Measurements from ENCODE around the gene HES1. TPM values are rescaled to one million over a fixed set of nuclear protein-coding genes. Genes with fewer than 3 reads are reported as not detected.

HES1 gene
- total RNA-seq, 1 experiment from 2014 or later, result 44.1 TPM

- Histone ChIP-seq H3K27me3 (replicated peaks) (no peaks in the 10 kb centered on the region), H3K9me3 (replicated peaks) (no peaks in the 10 kb centered on the region), H3K4me1 (replicated peaks) (no peaks in the 10 kb centered on the region), H3K36me3 (no peaks in the 10 kb centered on the region), H3K27ac (no peak overlapping the region), H3K4me3 (no peak overlapping the region)
- no peak for DNase-seq (ENCODE audit: low read depth in 1 of 2, low spot score in 2 of 2)
Measured at GRCh38 chr3:194097141-194097882, 38.6 kb upstream of the HES1 start.

GRCh38 chr3:194098081-194098842 is 37.7 kb upstream of the HES1 start:
- no peak overlapping the region for H3K27ac ChIP-seq
- H3K4me3 ChIP-seq, result no peak overlapping the region
- H3K4me1 ChIP-seq (replicated peaks), result no peaks in the 10 kb centered on the region
- H3K9me3 ChIP-seq (replicated peaks), result no peaks in the 10 kb centered on the region
- H3K27me3 ChIP-seq (replicated peaks), result no peaks in the 10 kb centered on the region
- H3K36me3 ChIP-seq, result no peaks in the 10 kb centered on the region
- no peak for DNase-seq (ENCODE audit: low read depth in 1 of 2, low spot score in 2 of 2)

- H3K4me3 ChIP-seq, result no peak overlapping the region
- H3K9me3 ChIP-seq (replicated peaks), result no peaks in the 10 kb centered on the region
- DNase-seq (ENCODE audit: low read depth in 1 of 2, low spot score in 2 of 2), result no peak
- H3K27ac ChIP-seq, result no peak overlapping the region
- H3K36me3 ChIP-seq, result no peaks in the 10 kb centered on the region
- H3K27me3 ChIP-seq (replicated peaks), result no peaks in the 10 kb centered on the region
- no peaks in the 10 kb centered on the region for H3K4me1 ChIP-seq (replicated peaks)
Measured at GRCh38 chr3:194098843-194099183, 37.1 kb upstream of the HES1 start.

- no peaks in the 10 kb centered on the region for H3K9me3 ChIP-seq (replicated peaks)
- H3K4me1 ChIP-seq (replicated peaks), result no peaks in the 10 kb centered on the region
- H3K4me3 ChIP-seq, result no peak overlapping the region
- H3K27ac ChIP-seq, result no peak overlapping the region
- H3K27me3 ChIP-seq (replicated peaks), result no peaks in the 10 kb centered on the region
- no peak for DNase-seq (ENCODE audit: low read depth in 1 of 2, low spot score in 2 of 2)
- no peaks in the 10 kb centered on the region for H3K36me3 ChIP-seq
Measured at GRCh38 chr3:194099215-194099614, 36.7 kb upstream of the HES1 start.

- no peaks in the 10 kb centered on the region for H3K36me3 ChIP-seq
- H3K9me3 ChIP-seq (replicated peaks), result no peaks in the 10 kb centered on the region
- H3K27ac ChIP-seq, result no peak overlapping the region
- no peak for DNase-seq (ENCODE audit: low read depth in 1 of 2, low spot score in 2 of 2)
- H3K27me3 ChIP-seq (replicated peaks), result no peaks in the 10 kb centered on the region
- H3K4me3 ChIP-seq, result no peak overlapping the region
- no peaks in the 10 kb centered on the region for H3K4me1 ChIP-seq (replicated peaks)
Measured at GRCh38 chr3:194100856-194101390, 35.0 kb upstream of the HES1 start.

GRCh38 chr3:194101592-194102432 is 34.1 kb upstream of the HES1 start:
- H3K27me3 ChIP-seq (replicated peaks), result no peaks in the 10 kb centered on the region
- no peak for DNase-seq (ENCODE audit: low read depth in 1 of 2, low spot score in 2 of 2)
- H3K4me3 ChIP-seq, result no peak overlapping the region
- no peak overlapping the region for H3K27ac ChIP-seq
- no peaks in the 10 kb centered on the region for H3K9me3 ChIP-seq (replicated peaks)
- H3K4me1 ChIP-seq (replicated peaks), result no peaks in the 10 kb centered on the region
- H3K36me3 ChIP-seq, result no peaks in the 10 kb centered on the region

- no peaks in the 10 kb centered on the region for H3K4me1 ChIP-seq (replicated peaks)
- no peaks in the 10 kb centered on the region for H3K36me3 ChIP-seq
- no peak overlapping the region for H3K4me3 ChIP-seq
- H3K27me3 ChIP-seq (replicated peaks), result no peaks in the 10 kb centered on the region
- no peaks in the 10 kb centered on the region for H3K9me3 ChIP-seq (replicated peaks)
- DNase-seq (ENCODE audit: low read depth in 1 of 2, low spot score in 2 of 2), result no peak
- no peak overlapping the region for H3K27ac ChIP-seq
Measured at GRCh38 chr3:194102436-194102835, 33.5 kb upstream of the HES1 start.

- Histone ChIP-seq H3K27me3 (replicated peaks) (no peaks in the 10 kb centered on the region), H3K27ac (no peak overlapping the region), H3K9me3 (replicated peaks) (no peaks in the 10 kb centered on the region), H3K4me3 (no peak overlapping the region), H3K4me1 (replicated peaks) (no peaks in the 10 kb centered on the region), H3K36me3 (no peaks in the 10 kb centered on the region)
- DNase-seq (ENCODE audit: low read depth in 1 of 2, low spot score in 2 of 2), result no peak
Measured at GRCh38 chr3:194103505-194103904, 32.4 kb upstream of the HES1 start.

GRCh38 chr3:194103983-194104751 is 31.8 kb upstream of the HES1 start:
- Histone ChIP-seq H3K9me3 (replicated peaks) (no peaks in the 10 kb centered on the region), H3K27me3 (replicated peaks) (no peaks in the 10 kb centered on the region), H3K4me3 (no peak overlapping the region), H3K4me1 (replicated peaks) (peaks cover 3% of the 10 kb centered on the region), H3K27ac (no peak overlapping the region), H3K36me3 (no peaks in the 10 kb centered on the region)
- DNase-seq (ENCODE audit: low read depth in 1 of 2, low spot score in 2 of 2), result no peak

- H3K36me3 ChIP-seq, result no peaks in the 10 kb centered on the region
- no peak overlapping the region for H3K27ac ChIP-seq
- no peak overlapping the region for H3K4me3 ChIP-seq
- no peak for DNase-seq (ENCODE audit: low read depth in 1 of 2, low spot score in 2 of 2)
- no peaks in the 10 kb centered on the region for H3K9me3 ChIP-seq (replicated peaks)
- peaks cover 8% of the 10 kb centered on the region for H3K4me1 ChIP-seq (replicated peaks)
- no peaks in the 10 kb centered on the region for H3K27me3 ChIP-seq (replicated peaks)
Measured at GRCh38 chr3:194105292-194105691, 30.7 kb upstream of the HES1 start.

GRCh38 chr3:194107107-194107506 is 28.8 kb upstream of the HES1 start:
- Histone ChIP-seq H3K27ac (no peak overlapping the region), H3K27me3 (replicated peaks) (no peaks in the 10 kb centered on the region), H3K36me3 (no peaks in the 10 kb centered on the region), H3K4me1 (replicated peaks) (peaks cover 8% of the 10 kb centered on the region), H3K9me3 (replicated peaks) (no peaks in the 10 kb centered on the region), H3K4me3 (no peak overlapping the region)
- no peak for DNase-seq (ENCODE audit: low read depth in 1 of 2, low spot score in 2 of 2)

GRCh38 chr3:194109192-194109863 is 26.6 kb upstream of the HES1 start:
- no peaks in the 10 kb centered on the region for H3K27me3 ChIP-seq (replicated peaks)

GRCh38 chr3:194110483-194110882 is 25.5 kb upstream of the HES1 start:
- no peak overlapping the region for H3K4me3 ChIP-seq
- H3K27me3 ChIP-seq (replicated peaks), result no peaks in the 10 kb centered on the region
- no peak for DNase-seq (ENCODE audit: low read depth in 1 of 2, low spot score in 2 of 2)
- H3K36me3 ChIP-seq, result no peaks in the 10 kb centered on the region
- H3K4me1 ChIP-seq (replicated peaks), result peaks cover 8% of the 10 kb centered on the region
- H3K27ac ChIP-seq, result no peak overlapping the region
- H3K9me3 ChIP-seq (replicated peaks), result no peaks in the 10 kb centered on the region

More at GRCh38 chr3:194109192-194109863, 26.6 kb upstream of the HES1 start:
- no peak overlapping the region for H3K4me3 ChIP-seq
- DNase-seq (ENCODE audit: low read depth in 1 of 2, low spot score in 2 of 2), result no peak
- H3K4me1 ChIP-seq (replicated peaks), result peaks cover 8% of the 10 kb centered on the region
- no peak overlapping the region for H3K27ac ChIP-seq
- H3K9me3 ChIP-seq (replicated peaks), result no peaks in the 10 kb centered on the region
- H3K36me3 ChIP-seq, result no peaks in the 10 kb centered on the region
